ENCODE measurements around the gene SETD6.
"Not testable (repeated sequence)": the region's sequence is repeated elsewhere in the genome, so short reads cannot be mapped to it uniquely, and the experiment has no call there.

SETD6 gene

DNA sequence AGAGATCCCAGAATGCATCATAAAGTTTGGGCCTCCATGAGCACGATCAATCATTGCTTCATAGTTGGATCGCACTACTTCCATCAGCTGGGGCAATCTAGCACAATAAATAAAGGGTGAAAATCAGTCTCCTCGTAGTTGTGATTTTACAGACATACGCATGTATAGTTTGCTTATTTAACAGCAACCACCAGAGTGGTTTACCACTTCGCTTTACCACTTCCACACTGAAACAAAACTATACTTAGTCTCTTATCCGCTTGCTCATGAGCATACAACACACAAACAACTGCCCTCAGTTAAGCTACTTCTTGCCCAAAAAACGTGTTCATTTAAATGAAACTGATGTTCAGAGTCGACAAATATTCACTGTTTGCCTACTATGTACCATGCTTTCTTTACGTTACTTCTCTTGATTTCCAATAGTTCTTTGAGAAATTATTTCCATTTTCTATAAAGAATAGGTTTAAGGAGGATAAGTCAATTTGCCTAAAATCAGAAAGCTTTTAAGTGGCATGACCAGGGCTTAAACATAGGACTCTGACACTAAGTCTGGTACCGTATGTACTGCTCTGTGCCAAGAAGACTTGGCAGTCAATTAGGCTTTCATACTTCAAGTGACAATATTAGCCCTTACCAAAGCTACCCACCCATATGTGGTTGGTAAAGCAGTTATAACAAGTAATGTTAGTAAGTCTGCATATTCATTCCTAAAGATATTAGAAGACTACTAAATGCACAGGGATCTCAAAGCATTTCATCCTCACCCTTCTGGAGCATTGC, 22.0 kb downstream of the SETD6 start:
- DNase-seq (ENCODE audit: low read depth, low spot score) = no peak

DNA sequence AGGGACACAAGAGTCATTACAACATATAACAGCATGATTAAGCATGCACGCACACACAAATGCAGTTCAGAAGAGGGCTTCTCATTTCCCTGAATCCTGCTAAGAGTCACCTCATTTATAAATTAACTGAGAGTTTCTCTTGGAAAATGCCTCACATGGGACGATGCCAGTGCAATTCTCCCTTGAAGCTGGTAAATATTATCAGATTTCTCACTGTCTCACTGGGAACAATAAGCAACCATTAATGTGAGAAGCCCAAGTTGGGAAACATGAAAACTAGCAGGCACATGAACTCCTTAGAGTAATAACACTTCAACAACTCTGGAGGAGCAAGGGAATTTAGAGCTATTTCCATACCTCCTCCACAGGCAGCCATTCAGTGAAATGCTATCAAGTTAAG, 26.4 kb downstream of the SETD6 start:
- no peak for DNase-seq (ENCODE audit: low read depth, low spot score)

DNA sequence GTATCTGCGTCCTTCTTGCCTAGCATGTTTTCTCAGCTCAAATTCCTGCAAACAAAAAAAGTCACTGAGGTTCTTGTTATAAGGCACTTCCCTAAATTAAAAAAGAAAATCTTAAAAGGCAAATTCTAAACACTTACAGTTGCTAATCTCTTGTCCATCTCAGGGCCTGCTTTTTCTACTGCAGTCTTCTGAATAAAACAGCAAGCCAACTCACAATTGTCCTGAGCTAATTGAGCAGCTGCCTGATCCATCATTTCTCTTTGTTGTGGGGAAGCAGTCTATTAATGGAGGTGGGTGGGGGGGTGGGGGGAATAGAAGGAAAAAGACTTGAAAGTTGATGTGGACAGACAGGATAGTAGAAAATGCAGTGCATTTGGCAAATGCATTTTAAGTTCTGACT, 27.0 kb downstream of the SETD6 start:
- no peak for DNase-seq (ENCODE audit: low read depth, low spot score)

DNA sequence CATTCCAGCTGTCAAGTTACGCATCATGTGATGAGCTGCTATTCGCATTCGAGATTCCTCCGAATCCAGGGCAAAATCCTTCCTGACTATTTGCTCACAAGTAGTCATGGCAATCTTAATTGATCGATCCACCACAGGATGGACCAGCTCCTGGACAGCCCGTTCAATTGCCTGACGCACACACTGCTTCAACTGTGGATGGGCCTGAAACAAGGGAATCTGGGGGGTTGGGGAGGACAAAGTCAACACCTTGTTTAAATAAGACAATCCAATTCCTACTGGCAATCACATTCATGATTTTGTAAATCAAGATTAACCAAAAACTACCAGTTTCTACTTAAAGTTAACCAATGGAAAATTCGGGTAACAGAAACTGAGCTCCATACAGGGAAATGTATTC, 28.4 kb downstream of the SETD6 start:
- no peak for DNase-seq (ENCODE audit: low read depth, low spot score)

DNA sequence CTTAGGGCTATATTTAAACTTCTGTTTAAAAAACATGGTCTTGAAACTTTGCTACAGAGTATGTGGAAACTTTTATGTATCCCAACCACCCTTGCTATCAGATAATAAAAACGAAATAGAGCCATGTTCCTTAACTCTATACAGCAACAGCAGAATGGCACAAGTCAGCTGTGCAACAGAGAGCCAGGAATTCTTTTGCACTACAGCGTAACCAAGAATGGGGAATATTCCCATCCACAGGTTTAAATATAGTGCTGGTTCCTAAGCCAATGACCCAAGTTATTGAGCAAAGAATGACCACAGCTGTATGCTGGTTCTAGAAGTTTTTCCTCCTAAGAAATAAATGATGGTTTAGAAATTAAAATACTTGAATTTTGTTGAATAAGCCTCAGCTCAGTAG, 33.1 kb downstream of the SETD6 start:
- DNase-seq (ENCODE audit: low read depth, low spot score) = no peak

DNA sequence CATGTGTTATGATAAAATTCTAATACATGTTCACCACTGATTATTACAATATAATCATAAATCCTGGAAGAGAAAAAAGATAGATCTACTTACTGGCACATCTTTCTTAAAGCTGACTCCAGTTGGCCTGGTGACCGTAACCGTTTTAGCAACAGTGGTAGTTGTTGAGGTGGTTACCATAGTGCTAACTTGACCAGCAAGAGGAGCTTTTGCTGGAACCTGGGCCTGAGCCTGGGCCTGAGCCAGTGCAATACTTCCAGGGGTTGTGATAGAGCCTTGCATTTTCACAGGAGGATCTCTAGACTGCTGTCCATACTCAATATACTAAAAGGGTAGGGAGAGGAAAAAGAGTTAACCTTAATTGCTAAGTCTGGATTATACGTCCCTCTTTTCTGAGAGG, 36.2 kb downstream of the SETD6 start:
- DNase-seq (ENCODE audit: low read depth, low spot score) = no peak

DNA sequence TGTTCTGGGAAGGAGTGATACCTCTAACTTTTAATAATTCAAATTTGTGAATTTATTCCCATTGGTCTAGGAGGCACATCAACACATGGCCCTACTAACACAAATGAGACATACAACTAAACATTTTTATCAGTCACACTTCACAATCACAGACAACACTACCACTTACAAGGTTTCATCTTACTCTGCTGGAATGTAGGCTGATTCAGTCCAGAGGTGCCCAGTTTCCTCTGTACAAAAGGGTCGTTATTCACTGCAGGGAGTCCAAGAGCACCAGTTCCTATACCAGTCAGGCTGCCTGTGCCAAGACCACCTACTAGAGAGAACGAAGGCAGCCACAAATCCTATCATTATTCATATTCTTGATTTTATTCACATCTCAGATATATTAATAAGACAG, 41.4 kb downstream of the SETD6 start:
- DNase-seq (ENCODE audit: low read depth, low spot score) = no peak

DNA sequence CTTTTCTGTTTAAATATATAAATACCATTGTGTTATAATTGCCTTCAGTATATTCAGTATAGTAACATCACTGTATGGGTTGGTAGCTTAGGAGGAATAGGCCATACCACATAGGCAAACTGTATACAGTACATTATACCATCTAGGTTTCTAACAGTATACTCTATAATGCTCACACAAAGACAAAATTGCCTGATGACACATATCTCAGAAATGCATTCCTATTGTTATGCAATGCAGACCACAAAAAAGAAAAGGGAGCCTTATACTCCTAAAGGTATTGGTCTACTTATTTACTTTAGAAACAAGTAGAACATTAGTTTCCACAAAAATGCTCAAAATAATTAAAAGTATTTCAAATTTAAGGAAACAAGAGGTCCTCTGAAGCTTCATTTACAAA, 47.9 kb downstream of the SETD6 start:
- no peak for DNase-seq (ENCODE audit: low read depth, low spot score)

DNA sequence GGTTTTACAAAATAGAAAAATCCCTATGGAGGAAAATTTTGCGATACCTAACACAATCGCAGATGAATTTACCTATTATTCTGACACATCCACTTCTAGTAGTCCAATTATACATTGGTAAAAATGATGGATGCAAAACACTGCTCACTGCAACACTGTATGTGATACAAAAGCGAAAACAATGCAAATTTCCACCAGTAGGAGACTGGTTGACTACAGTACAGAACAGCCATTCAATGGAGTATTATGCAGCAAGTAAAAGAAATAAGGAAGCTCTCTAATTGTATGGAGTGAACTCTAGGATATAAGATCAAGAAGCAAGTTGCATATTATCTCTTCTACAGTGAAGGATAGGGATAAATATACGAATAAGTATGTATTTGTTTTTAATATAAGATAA, 48.5 kb downstream of the SETD6 start:
- DNase-seq (ENCODE audit: low read depth, low spot score) = no peak

DNA sequence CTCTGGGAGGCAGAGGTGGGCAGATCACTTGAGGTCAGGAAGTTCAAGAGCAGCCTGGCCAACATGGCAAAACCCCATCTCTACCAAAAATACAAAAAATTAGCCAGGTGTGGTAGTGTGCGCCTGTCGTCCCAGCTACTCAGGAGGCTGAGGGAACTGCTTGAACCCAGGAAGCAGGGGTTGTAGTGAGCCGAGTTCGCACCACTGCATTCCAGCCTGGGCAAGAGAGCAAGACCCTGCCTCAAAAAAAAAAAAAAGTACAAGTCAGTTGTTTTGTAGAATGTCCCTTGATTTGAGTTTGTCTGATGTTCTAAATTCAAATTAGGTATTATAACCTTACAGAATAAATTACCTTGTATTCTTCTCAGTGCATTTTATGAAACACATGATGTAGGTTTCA, 50.4 kb downstream of the SETD6 start:
- DNase-seq (ENCODE audit: low read depth, low spot score) = not testable (repeated sequence)
